Right renal cortex interstitium (tissue), 3 donors: Measurements from ENCODE around the gene WNT7B. TPM values are rescaled to one million over a fixed set of nuclear protein-coding genes. Genes with fewer than 3 reads are reported as not detected.

Experiments
- DNase-seq, 3 donors: peaks; one replicate each; pipeline ENCODE4 v3.0.0-alpha.2; 2013; ENCODE audit warnings: low read depth in 3 of 3, low spot score in 2 of 3
- polyA plus RNA-seq, 3 donors: library from polyadenylated mRNA; unstranded; fragments of 120-200 nt; gene quantifications; one replicate each; pipeline ENCODE4 v1.2.1, GENCODE V29; 2013; ENCODE audit not compliant: insufficient read length in 3 of 3

Gene WNT7B
- polyA plus RNA-seq, 3 donors = 5.2 to 11.1 (median 9.0) TPM

GRCh38 chr22:45974498-45974897 is 2.5 kb downstream of the WNT7B start:
- DNase-seq = no peak

GRCh38 chr22:45972889-45973253 is 4.1 kb downstream of the WNT7B start:
- DNase-seq = no peak

DNA sequence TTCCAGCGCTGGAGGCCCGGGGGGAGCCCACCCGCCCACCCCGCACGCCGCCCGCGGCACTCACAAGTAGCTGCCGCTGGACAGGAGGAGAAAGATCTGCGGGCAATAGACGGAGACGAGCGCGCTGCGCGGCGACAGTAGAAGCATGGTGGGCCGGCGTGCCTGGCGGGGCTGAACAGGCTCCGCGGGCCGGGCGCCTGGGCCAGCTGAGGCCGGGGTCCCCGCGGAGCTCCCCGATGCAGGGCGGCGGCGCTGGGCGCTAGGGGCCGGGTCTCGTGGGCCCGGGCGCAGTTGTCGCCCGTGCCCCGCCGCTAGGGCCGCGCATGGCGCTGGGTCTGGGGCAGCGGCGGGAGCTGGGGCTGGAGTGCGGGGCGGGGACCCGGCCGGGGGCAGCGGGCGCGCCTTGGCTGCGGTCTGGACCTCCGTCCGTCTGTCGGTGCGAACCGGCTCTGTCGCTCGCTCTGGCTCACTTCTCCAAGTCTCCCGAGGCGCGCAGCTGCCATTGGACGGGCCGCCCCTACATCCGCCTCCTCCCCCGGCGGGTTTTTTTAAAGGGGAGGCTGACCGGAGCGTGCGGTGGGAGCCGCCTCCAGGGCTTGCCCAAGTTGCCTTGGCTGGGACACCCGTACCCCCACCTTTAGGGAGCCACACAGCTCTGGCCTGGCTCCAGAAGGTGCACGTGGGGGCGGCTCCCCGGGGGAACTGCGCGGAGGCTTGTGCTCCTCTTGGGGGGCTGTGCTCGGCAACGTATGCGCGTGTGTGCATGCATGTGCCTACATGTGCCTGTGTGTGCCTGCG is 4.7 kb downstream of the WNT7B start:
- DNase-seq = no peak

DNA sequence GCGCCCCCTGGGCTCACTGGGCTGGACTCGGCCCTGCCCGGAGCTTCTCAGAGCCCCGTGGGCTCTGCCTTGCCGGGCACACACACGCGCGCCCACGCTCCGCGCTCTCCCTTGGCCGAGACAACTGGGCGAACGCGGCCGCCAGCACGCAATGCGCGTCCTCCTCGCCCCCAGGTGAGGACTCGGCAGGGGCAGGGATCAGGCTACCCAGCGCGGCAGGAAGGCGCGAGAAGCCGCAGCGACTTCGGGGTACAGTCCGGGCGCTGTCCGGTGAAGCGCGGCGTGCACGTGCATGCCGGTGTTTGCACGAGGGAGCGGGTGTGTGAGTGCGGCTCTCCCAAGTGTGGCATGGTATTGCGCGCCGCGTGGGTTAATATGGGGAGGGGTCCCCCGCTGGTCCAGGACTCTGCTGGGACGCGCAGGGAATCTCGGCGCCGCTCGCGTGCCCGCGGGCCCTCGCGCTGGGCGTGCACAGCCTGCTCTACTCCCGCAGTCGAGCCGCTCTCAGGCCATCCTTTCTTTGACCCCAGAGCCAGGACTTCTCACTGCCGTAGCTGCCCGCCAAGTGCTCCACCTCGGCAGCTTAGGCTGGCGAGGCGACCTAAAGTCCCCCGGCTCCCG is 5.4 kb downstream of the WNT7B start:
- no peak for DNase-seq

- DNase-seq = no peak
Measured at GRCh38 chr22:45970705-45971407, 6.1 kb downstream of the WNT7B start.

- no peak for DNase-seq
Measured at GRCh38 chr22:45969801-45970470, 7.0 kb downstream of the WNT7B start.

GRCh38 chr22:45969414-45969799 is 7.6 kb downstream of the WNT7B start:
- DNase-seq = no peak

- DNase-seq = no peak
Measured at GRCh38 chr22:45968751-45969413, 8.1 kb downstream of the WNT7B start.

GRCh38 chr22:45968003-45968650 is 8.8 kb downstream of the WNT7B start:
- DNase-seq = no peak

DNA sequence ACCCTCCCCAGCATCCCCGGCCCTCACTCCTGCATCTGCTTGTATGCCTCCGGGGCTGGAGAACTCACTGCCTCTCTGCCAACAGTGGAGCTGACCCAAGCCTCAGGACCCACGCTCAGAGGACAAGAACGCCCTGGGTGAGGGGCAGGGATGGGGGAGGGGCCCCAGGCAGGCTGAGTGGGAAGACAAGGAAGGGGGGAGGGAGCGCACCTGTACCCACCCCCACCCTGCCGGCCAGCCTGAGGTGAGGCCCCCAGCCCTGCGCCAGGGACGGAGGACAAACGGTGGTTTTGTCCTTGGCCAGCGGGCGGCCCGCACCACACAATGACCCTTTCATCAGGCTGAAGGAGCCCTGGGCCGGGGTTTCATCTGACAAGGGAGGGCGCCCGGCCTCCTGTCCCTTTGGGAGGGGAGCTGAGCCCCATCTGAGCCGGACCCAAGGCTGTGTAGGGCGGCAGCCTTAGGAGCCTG is 10.0 kb downstream of the WNT7B start:
- no peak for DNase-seq

- no peak for DNase-seq
Measured at GRCh38 chr22:45966320-45966894, 10.6 kb downstream of the WNT7B start.

GRCh38 chr22:45965563-45965962 is 11.4 kb downstream of the WNT7B start:
- DNase-seq = no peak

DNA sequence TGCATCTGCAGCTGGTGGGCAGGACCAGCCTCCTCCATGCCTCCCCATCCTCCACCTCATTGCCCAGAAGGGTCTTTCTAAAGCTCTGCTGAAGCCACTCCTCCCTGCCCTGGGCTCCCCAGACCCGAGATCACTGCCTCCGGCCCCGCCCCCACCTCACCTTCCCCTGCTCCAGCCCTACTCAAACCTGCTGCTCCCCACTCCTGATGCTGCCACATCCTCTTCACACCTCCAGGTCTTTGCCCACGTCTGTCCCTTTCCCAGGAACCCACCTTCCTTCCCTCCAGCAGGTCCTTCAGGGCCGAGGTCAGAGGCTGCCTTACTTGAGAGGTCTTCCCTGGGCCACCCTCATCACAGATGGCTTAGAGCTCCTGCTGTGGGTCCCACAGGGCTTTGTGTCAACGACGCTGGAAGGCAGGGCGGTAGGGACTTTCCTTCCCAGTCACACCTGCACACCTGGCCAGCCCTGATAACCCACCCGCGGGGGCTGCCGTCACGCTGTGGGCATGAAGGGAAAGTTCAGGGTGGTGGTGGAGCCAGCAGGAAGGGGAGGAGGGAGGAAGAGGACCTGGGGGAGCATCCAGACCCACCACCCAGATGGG is 11.9 kb downstream of the WNT7B start:
- no peak for DNase-seq

- no peak for DNase-seq
Measured at GRCh38 chr22:45964372-45964771, 12.6 kb downstream of the WNT7B start.

DNA sequence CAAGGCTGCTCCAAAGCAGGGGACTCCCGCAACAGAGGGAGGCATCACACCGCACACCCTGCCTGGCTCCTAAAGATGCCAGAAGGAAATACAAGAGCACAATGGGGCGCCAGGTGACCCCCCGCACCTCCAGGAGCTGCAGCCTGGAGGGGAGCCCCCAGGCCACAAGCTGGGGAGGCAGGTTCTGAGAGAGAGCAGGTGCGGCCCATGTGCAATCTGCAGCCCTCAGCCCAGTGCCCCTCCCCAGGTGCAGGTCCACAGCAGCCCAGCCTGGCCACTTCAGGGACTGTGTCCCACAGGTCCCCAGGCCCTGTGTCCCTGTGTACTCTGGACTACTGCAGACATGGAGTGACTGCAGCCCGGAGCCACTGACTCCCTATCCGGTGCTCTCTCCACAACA is 13.1 kb downstream of the WNT7B start:
- DNase-seq = no peak

GRCh38 chr22:45962756-45963324 is 14.1 kb downstream of the WNT7B start:
- no peak for DNase-seq

DNA sequence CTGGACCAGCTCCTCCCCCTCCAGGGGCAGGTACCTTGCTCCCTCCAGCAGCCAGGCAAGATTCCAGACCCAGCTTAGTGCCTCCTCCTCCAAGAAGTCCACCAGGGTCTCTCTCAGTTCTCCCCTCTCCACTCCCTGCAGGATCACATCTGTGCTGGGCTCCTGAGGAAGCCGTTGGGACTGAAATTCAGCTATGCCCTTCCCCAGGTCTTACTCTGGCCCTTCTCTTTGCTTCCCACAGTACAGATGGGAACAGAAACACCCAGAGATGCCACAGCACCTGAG is 14.6 kb downstream of the WNT7B start:
- no peak for DNase-seq

- no peak for DNase-seq
Measured at GRCh38 chr22:45961679-45962433, 15.1 kb downstream of the WNT7B start.
